Loucy (cell line): Measurements from ENCODE around the gene CUX1.

ENCODE experiments used
- H2AFZ ChIP-seq: fragments of 200-600 bp; sonication (generic); 2 replicates; pipeline ENCODE4 v1.6.0; 2016; ENCODE audit warnings: antibody characterized with exemption, mild to moderate bottlenecking, low read length, moderate library complexity
- H3F3A ChIP-seq: fragments of 200-600 bp; 2 replicates; pipeline ENCODE4 v1.6.0; 2016; ENCODE audit warnings: antibody characterized with exemption, low read depth, mild to moderate bottlenecking
- H3K27me3 ChIP-seq: fragments of 200-600 bp; sonication (generic); 2 replicates; pipeline ENCODE4 v1.6.1; 2014; ENCODE audit warnings: low read length, mild to moderate bottlenecking; ENCODE audit not compliant: insufficient read depth, poor library complexity, severe bottlenecking
- H3K36me3 ChIP-seq: fragments of 200-600 bp; sonication (generic); 2 replicates; pipeline ENCODE4 v1.6.1; 2016; ENCODE audit warnings: low read length; ENCODE audit not compliant: insufficient read depth
- H3K4me1 ChIP-seq: fragments of 200-600 bp; sonication (generic); 2 replicates; pipeline ENCODE4 v1.5.1; 2014; ENCODE audit warnings: low read length, mild to moderate bottlenecking; ENCODE audit not compliant: insufficient read depth, poor library complexity, severe bottlenecking
- H3K4me2 ChIP-seq: fragments of 200-600 bp; sonication (generic); 2 replicates; pipeline ENCODE4 v1.6.0; 2014; ENCODE audit warnings: antibody characterized with exemption, low read length, low read depth, mild to moderate bottlenecking; ENCODE audit not compliant: poor library complexity, severe bottlenecking
- H3K4me3 ChIP-seq: fragments of 200-600 bp; sonication (generic); 2 replicates; pipeline ENCODE4 v1.5.1; 2014; ENCODE audit warnings: low read length, mild to moderate bottlenecking, mixed read lengths; ENCODE audit not compliant: poor library complexity, severe bottlenecking
- H3K79me2 ChIP-seq: fragments of 200-600 bp; sonication (generic); 2 replicates; pipeline ENCODE4 v1.6.1; 2014; ENCODE audit warnings: low read length; ENCODE audit not compliant: insufficient read depth
- H3K9ac ChIP-seq: fragments of 200-600 bp; sonication (generic); 2 replicates; pipeline ENCODE4 v1.6.0; 2014; ENCODE audit warnings: mild to moderate bottlenecking, low read depth, low read length, moderate library complexity; ENCODE audit not compliant: poor library complexity, severe bottlenecking
- H3K9me2 ChIP-seq: fragments of 200-600 bp; sonication (generic); replicated peaks from 2 replicates; pipeline ENCODE4 v1.6.1; 2016; ENCODE audit warnings: low read depth, low read length, mixed read lengths
- H3K9me3 ChIP-seq: fragments of 200-600 bp; sonication (generic); 2 replicates; pipeline ENCODE4 v1.6.1; 2014; ENCODE audit warnings: mild to moderate bottlenecking, antibody characterized with exemption, low read length, low read depth; ENCODE audit not compliant: insufficient read depth
- H4K20me1 ChIP-seq: fragments of 200-600 bp; sonication (generic); 2 replicates; pipeline ENCODE4 v1.6.0; 2014; ENCODE audit warnings: antibody characterized with exemption, low read length, mild to moderate bottlenecking; ENCODE audit not compliant: insufficient read depth, poor library complexity, severe bottlenecking
- EZH2phosphoT487 ChIP-seq: fragments of 200-600 bp; IDR thresholded peaks from 2 replicates; pipeline ENCODE4 v1.6.1; 2018; ENCODE audit warnings: antibody characterized with exemption, mild to moderate bottlenecking, moderate library complexity, borderline replicate concordance
- TF ChIP-seq, protein P1 (sequence below): fragments of 200-600 bp; sonication (generic); conservative IDR thresholded peaks from 2 replicates; pipeline ENCODE4 v1.5.1; 2014; ENCODE audit warnings: mild to moderate bottlenecking, antibody characterized with exemption, low read length

The CUX1 gene

DNA sequence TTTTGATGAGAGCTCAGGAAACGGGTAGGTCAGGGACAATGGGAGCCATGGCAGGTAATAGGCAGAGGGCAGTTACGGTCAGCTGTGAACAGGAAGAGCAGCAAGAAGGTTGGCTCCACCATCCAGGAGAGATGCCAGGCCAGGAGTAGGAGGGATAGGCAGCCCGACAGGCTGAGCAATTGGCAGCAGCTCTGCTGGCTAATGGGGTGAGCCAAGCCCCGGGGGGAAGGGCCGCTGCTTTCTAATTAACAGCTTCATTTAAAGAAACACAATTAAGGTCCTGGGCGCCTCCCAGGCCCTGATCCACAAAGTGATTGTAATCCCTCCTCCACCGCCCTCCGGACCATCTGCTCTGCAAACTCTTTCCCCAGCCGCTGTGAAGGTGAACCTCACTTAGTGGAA, 493.0 kb downstream of the CUX1 start:
- H3K27me3 ChIP-seq = no peaks in the 10 kb centered on the region
- no peak overlapping the region for H3K9ac ChIP-seq
- H3K36me3 ChIP-seq = no peaks in the 10 kb centered on the region
- H3K4me1 ChIP-seq = peaks cover 18% of the 10 kb centered on the region
- H3K79me2 ChIP-seq = no peaks in the 10 kb centered on the region
- H3K9me3 ChIP-seq = no peaks in the 10 kb centered on the region
- no peaks in the 10 kb centered on the region for H3F3A ChIP-seq
- H2AFZ ChIP-seq = no peak overlapping the region
- no peak overlapping the region for H3K4me2 ChIP-seq
- H4K20me1 ChIP-seq = no peaks in the 10 kb centered on the region
- no peak for TF ChIP-seq EZH2phosphoT487
- TF ChIP-seq, protein P1, sequence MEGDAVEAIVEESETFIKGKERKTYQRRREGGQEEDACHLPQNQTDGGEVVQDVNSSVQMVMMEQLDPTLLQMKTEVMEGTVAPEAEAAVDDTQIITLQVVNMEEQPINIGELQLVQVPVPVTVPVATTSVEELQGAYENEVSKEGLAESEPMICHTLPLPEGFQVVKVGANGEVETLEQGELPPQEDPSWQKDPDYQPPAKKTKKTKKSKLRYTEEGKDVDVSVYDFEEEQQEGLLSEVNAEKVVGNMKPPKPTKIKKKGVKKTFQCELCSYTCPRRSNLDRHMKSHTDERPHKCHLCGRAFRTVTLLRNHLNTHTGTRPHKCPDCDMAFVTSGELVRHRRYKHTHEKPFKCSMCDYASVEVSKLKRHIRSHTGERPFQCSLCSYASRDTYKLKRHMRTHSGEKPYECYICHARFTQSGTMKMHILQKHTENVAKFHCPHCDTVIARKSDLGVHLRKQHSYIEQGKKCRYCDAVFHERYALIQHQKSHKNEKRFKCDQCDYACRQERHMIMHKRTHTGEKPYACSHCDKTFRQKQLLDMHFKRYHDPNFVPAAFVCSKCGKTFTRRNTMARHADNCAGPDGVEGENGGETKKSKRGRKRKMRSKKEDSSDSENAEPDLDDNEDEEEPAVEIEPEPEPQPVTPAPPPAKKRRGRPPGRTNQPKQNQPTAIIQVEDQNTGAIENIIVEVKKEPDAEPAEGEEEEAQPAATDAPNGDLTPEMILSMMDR = no peak
- no peaks in the 10 kb centered on the region for H3K9me2 ChIP-seq
- no peak overlapping the region for H3K4me3 ChIP-seq

DNA sequence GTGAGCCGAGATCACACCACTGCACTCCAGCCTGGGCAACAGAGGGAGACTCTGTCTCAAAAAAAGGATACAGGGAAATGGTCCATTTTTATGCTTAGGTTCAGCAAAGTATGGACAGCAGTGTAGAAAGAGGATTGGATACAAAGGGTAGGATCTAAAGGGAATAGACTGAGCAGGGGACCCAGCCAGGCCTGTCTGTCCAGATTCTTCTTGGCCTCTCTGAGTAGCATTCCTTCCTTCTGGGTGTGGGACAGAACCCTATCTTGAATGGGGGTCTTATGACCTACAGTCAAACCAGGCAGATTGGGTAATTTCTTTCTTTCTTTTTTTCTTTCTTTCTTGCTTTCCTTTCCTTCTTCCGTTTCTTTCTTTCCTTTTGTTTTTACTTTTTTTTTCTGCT, 494.9 kb downstream of the CUX1 start:
- Histone ChIP-seq H3F3A (no peaks in the 10 kb centered on the region), H3K27me3 (no peaks in the 10 kb centered on the region), H2AFZ (no peak overlapping the region), H3K9ac (no peak overlapping the region), H3K36me3 (no peaks in the 10 kb centered on the region), H3K9me2 (no peaks in the 10 kb centered on the region), H3K4me1 (peaks cover 7% of the 10 kb centered on the region), H3K4me3 (no peak overlapping the region), H4K20me1 (no peaks in the 10 kb centered on the region), H3K4me2 (no peak overlapping the region), H3K79me2 (no peaks in the 10 kb centered on the region), H3K9me3 (no peaks in the 10 kb centered on the region)
- TF ChIP-seq, protein P1 = no peak
- TF ChIP-seq EZH2phosphoT487 = no peak

DNA sequence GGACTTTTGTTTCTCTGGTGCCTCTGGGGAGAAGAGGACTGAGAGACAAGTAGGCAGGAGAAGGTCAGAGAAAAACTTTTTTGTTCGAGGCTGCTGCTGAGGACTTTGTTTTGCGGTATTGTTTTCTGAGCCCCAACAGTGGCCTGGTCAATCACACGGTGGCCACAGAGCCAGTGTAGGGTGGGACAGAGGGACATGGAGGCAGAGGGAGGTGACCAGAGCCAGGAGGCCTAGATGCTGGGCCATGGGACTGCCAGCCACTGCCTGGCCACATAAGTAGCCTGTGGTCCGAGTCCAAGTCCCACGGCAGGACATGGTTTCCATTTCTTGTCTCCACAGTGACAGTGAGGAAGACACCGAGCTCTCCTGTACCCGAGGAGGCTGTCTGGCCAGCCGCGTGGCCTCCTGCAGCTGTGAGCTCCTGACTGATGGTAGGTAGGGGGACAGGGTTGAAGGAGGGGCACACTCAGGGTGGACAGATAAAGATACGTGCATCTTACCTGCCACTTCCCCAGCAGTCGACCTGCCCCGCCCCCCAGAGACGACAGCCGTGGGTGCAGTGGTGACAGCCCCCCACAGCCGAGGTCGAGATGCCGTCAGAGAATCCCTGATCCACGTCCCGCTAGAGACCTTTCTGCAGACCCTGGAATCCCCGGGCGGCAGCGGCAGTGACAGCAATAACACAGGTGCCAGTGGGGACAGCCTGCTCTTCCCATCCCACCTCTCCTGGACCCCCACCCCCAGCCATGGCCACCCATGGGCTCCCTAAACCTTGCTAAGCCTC, 496.8 kb downstream of the CUX1 start:
- Histone ChIP-seq H3K4me2 (no peak overlapping the region), H3F3A (no peaks in the 10 kb centered on the region), H3K9me3 (no peaks in the 10 kb centered on the region), H3K4me1 (no peaks in the 10 kb centered on the region), H3K79me2 (no peaks in the 10 kb centered on the region), H2AFZ (no peak overlapping the region), H3K27me3 (no peaks in the 10 kb centered on the region), H3K4me3 (no peak overlapping the region), H3K9me2 (no peaks in the 10 kb centered on the region), H4K20me1 (no peaks in the 10 kb centered on the region), H3K9ac (no peak overlapping the region), H3K36me3 (no peaks in the 10 kb centered on the region)
- TF ChIP-seq, protein P1 = no peak
- TF ChIP-seq EZH2phosphoT487 = no peak
